ENCODE data around the gene TICRR. TPM values are rescaled to one million over a fixed set of nuclear protein-coding genes. Genes with fewer than 3 reads are reported as not detected.

Gene TICRR
- total RNA-seq, 2 donors from 2014 or later = 0.21 to 0.22 TPM

DNA sequence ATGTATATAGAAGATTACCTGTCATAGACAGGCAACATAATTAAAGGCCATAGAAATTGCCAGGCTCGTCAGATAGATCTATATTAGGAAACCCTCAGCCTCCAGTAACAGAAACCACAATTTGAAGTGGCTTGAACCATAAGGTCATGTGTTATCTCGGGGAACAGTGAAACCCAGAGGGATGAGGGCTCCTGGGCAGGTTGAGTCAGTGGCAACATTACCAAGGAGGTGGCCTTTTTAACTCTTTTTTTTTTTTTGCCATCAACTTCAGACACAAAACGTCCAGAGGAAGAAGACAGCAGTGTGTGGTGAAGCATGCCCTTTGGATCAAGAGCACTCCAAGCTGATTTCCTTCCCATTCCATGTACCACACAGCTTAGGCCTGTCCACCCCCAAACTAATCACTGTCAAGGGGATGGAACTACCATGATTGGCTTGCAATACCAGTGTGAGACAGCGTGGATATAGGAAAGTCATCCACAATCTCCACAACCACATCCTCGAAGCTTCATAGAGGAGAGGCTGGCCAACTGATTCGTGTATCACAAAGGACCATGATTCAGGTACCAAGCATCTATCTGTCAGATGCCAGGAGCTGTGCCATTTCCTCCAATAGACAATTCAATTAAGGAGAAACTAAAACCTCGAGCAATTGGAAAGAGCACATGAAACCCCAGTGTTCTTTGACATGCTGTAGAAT is 81.0 kb downstream of the TICRR start:
- Mint-ChIP-seq H3K36me3 (ENCODE audit: low read depth) (peaks cover 14% of the 10 kb centered on the region), H3K4me1 (peaks cover 9% of the 10 kb centered on the region), H3K27ac (no peak overlapping the region), H3K27me3 (peaks cover 75% of the 10 kb centered on the region), H3K4me3 (no peak overlapping the region)
- ATAC-seq = no peak
- no peak for DNase-seq
- H3K9me3 ChIP-seq (ENCODE audit: control insufficient read depth, low read length, poor library complexity, severe bottlenecking) = no peaks in the 10 kb centered on the region

- no peak overlapping the region for H3K27ac Mint-ChIP-seq
- peaks cover 14% of the 10 kb centered on the region for H3K36me3 Mint-ChIP-seq (ENCODE audit: low read depth)
- ATAC-seq = no peak
- no peaks in the 10 kb centered on the region for H3K9me3 ChIP-seq (ENCODE audit: control insufficient read depth, low read length, poor library complexity, severe bottlenecking)
- DNase-seq = no peak
- H3K4me1 Mint-ChIP-seq = peaks cover 12% of the 10 kb centered on the region
- H3K27me3 Mint-ChIP-seq = peaks cover 73% of the 10 kb centered on the region
- H3K4me3 Mint-ChIP-seq = no peak overlapping the region
Measured at GRCh38 chr15:89657686-89658200, 82.5 kb downstream of the TICRR start.

DNA sequence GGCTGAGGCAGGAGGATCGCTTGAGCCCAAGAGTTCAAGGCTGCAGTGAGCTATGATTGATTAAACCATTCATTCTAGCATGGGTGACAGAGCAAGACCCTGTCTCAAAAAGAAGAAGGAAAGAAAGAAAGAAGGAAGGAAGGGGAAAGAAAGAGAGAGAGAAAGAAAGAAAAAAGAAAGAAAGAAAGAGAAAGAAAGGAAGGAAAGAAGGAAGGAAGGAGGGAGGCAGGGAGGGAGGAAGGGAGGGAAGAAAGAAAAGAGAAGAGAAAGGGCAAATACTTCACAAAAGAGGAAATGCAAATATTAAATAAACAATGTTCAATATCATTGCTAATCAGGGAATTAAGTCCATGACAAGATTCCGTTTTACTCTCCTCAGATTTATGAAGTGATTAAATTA is 84.0 kb downstream of the TICRR start:
- no peak for ATAC-seq
- peaks cover 63% of the 10 kb centered on the region for H3K27me3 Mint-ChIP-seq
- no peak overlapping the region for H3K27ac Mint-ChIP-seq
- DNase-seq = no peak
- H3K4me1 Mint-ChIP-seq = peaks cover 7% of the 10 kb centered on the region
- peaks cover 9% of the 10 kb centered on the region for H3K36me3 Mint-ChIP-seq (ENCODE audit: low read depth)
- H3K4me3 Mint-ChIP-seq = no peak overlapping the region
- H3K9me3 ChIP-seq (ENCODE audit: control insufficient read depth, low read length, poor library complexity, severe bottlenecking) = no peaks in the 10 kb centered on the region

DNA sequence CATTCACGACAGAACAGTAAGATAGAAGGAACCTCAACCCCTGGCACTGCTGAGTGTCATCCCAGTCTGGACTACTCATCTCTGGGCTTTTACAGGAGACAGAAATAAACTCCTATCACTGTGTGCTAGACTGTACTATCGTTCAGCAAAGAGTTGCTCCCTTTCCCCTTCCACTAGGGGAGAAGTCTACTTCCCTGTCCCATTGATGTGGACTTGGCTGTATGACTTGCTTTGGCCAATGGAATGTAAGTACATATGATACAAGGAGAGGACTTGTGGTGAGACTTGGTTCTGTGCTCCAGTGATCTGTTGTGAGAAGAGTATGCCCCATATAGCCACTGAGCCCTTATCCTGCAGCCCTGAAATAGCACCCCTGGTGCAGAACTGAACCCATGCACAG is 85.3 kb downstream of the TICRR start:
- peaks cover 5% of the 10 kb centered on the region for H3K36me3 Mint-ChIP-seq (ENCODE audit: low read depth)
- ATAC-seq (no peak), DNase-seq (no peak)
- H3K27ac Mint-ChIP-seq = no peak overlapping the region
- H3K9me3 ChIP-seq (ENCODE audit: control insufficient read depth, low read length, poor library complexity, severe bottlenecking) = no peaks in the 10 kb centered on the region
- peaks cover 64% of the 10 kb centered on the region for H3K27me3 Mint-ChIP-seq
- peaks cover 6% of the 10 kb centered on the region for H3K4me1 Mint-ChIP-seq
- H3K4me3 Mint-ChIP-seq = no peak overlapping the region

- H3K27ac Mint-ChIP-seq = no peak overlapping the region
- ATAC-seq = no peak
- H3K36me3 Mint-ChIP-seq (ENCODE audit: low read depth) = peaks cover 8% of the 10 kb centered on the region
- no peaks in the 10 kb centered on the region for H3K9me3 ChIP-seq (ENCODE audit: control insufficient read depth, low read length, poor library complexity, severe bottlenecking)
- H3K27me3 Mint-ChIP-seq = peaks cover 55% of the 10 kb centered on the region
- no peak overlapping the region for H3K4me3 Mint-ChIP-seq
- DNase-seq = no peak
- peaks cover 6% of the 10 kb centered on the region for H3K4me1 Mint-ChIP-seq
Measured at GRCh38 chr15:89662893-89663626, 87.8 kb downstream of the TICRR start.

DNA sequence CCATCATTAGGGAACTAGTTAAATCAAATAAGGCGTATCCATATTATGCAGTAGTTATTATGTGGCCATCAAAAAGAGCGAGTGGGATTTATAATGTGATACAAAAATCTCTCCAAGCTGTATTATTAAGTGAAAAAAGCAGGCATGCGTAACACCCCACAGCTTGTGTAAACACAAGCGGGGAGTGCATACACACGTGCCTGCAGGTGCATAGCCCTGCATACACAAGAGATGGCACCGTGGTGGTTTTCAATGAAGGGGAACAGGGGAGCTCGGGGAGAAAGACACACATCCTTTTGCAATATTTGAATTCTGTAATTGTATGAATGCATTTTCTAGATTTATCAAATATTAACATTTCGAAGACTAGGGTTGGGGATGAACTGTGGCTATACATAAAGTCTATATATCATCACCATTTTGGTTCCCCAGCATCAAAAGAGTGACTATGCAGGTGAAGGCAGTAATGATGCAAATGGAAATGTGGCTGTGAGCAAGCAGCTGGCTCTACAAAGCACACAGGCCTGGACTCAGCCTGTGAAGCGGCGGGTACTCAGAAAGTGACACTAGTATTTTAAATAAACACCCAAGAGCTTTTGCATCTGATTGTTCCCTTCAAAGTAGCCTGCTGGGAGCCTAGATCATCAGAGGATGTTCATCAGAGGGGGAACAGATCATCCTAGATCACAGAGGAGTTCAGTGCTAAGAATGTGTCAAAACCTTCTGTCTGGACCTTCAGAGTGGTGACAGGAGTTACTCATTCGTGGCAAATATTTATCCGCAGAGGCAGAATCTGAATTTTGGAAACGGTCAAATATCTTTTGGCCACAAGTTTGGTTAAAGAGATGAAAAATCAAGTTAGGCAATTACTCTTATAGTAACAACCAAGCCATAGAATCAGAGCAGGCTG is 89.4 kb downstream of the TICRR start:
- Mint-ChIP-seq H3K4me3 (peak overlapping the region; percentile 75), H3K36me3 (ENCODE audit: low read depth) (peaks cover 5% of the 10 kb centered on the region), H3K27me3 (peaks cover 48% of the 10 kb centered on the region), H3K4me1 (peaks cover 6% of the 10 kb centered on the region), H3K27ac (no peak overlapping the region)
- ATAC-seq (no peak), DNase-seq (no peak)
- H3K9me3 ChIP-seq (ENCODE audit: control insufficient read depth, low read length, poor library complexity, severe bottlenecking) = no peaks in the 10 kb centered on the region

GRCh38 chr15:89665449-89666181 is 90.3 kb downstream of the TICRR start:
- DNase-seq (no peak), ATAC-seq (no peak)
- H3K9me3 ChIP-seq (ENCODE audit: control insufficient read depth, low read length, poor library complexity, severe bottlenecking) = no peaks in the 10 kb centered on the region
- no peak overlapping the region for H3K4me3 Mint-ChIP-seq
- no peak overlapping the region for H3K27ac Mint-ChIP-seq
- H3K36me3 Mint-ChIP-seq (ENCODE audit: low read depth) = peaks cover 3% of the 10 kb centered on the region
- H3K4me1 Mint-ChIP-seq = peaks cover 6% of the 10 kb centered on the region
- H3K27me3 Mint-ChIP-seq = peaks cover 44% of the 10 kb centered on the region

DNA sequence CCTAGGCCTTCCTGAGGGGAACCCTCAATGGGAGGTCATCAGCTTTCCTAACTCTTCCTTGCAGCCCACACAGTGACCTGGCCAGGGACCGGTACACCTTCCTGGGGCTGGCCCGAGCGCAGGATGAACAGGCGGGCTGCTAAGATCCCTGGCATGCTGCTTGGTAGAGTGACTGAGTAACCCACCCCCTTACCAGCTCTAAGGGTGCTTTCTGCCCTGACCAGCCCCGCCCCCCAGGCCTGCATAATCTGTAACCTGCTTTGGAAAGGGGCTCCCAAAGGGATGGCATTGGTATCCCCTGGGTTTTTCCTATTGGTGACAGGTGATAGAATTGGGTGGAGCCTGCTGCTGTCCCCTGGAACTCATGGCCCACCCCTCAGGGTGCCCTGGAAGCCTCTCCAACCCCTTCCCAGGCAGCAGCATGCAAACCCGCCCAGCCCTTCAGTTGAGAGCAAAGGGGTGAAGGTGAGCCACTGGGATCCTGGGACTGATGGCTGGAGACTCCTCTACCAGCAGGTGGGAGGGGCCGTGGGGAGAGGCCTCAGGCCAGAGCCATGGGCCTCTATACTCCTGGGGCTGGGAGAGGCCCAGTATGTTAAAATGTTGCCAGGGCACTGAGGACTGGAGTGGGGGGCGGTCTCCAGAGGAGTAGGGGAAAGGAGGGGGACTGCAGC is 91.1 kb downstream of the TICRR start:
- DNase-seq = no peak
- Mint-ChIP-seq H3K27ac (no peak overlapping the region), H3K27me3 (peaks cover 45% of the 10 kb centered on the region), H3K36me3 (ENCODE audit: low read depth) (peaks cover 3% of the 10 kb centered on the region), H3K4me1 (peaks cover 6% of the 10 kb centered on the region), H3K4me3 (no peak overlapping the region)
- no peaks in the 10 kb centered on the region for H3K9me3 ChIP-seq (ENCODE audit: control insufficient read depth, low read length, poor library complexity, severe bottlenecking)
- ATAC-seq = no peak

DNA sequence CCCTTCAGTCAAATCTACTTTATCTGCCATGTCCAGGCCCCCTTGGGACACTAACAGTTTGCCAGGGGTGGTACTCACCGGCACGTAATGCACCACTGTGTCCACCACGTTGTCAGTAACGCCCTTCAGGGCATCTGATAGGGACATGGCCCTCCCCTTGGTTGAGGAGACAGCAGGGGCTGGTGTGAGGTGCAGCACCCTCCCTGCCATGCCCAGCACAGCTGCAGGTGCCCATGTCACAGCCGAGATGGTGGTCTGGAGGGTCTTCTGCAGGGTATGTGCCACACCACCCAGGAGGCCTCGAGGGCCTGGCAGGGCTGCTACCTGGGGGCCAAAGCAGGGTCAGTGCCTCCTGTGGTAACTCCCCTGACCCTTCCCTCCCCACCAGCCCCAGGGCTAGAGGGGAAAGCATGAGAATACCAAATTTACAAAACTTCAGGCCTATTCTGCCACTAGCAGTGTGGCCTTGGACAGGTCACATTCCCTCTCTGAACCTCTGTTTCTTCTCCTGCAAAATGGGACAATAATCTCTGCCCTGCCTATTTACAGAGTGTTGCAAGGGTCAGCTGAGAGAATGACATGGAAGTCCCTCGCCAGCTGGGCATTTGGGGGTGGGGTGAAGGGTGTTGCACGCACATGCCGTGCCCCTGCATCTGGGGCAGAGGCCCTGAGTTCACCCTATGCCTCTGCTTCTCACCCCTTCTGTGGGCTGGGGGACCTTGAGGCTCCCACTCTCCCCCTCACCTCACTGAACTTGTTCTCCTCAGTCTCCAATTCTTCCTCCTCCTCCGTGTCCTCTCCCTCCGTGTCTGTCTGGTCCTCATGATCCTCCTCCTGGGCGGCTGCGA is 91.8 kb downstream of the TICRR start:
- no peak overlapping the region for H3K27ac Mint-ChIP-seq
- no peak for DNase-seq
- H3K27me3 Mint-ChIP-seq = peaks cover 43% of the 10 kb centered on the region
- H3K36me3 Mint-ChIP-seq (ENCODE audit: low read depth) = peaks cover 3% of the 10 kb centered on the region
- H3K9me3 ChIP-seq (ENCODE audit: control insufficient read depth, low read length, poor library complexity, severe bottlenecking) = no peaks in the 10 kb centered on the region
- no peak for ATAC-seq
- peaks cover 6% of the 10 kb centered on the region for H3K4me1 Mint-ChIP-seq
- H3K4me3 Mint-ChIP-seq = peak overlapping the region; percentile 55

GRCh38 chr15:89667706-89667960 is 92.4 kb downstream of the TICRR start:
- DNase-seq = no peak
- no peak for ATAC-seq
- H3K27me3 Mint-ChIP-seq = peaks cover 39% of the 10 kb centered on the region

DNA sequence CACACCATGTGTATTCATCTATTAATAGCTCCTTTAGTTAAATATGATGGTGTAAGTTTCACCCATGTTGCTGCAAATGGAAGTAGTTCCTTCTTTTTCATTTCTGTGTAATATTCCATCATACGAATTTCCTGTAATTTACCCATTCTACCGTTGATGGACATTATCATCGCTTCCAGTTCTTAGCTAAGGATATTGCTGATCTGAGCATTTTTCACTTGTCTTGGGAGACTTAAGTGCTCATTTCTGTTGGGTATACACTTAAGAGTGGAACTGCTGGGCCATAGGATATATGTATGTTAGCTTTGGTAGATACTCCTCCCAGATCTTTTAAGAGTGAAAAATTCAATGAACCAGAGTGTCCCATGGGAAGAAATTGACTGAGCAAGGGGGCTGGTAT is 92.9 kb downstream of the TICRR start:
- H3K4me1 Mint-ChIP-seq = peaks cover 4% of the 10 kb centered on the region
- peaks cover 39% of the 10 kb centered on the region for H3K27me3 Mint-ChIP-seq
- H3K4me3 Mint-ChIP-seq = no peak overlapping the region
- H3K27ac Mint-ChIP-seq = no peak overlapping the region
- peaks cover 3% of the 10 kb centered on the region for H3K36me3 Mint-ChIP-seq (ENCODE audit: low read depth)
- no peaks in the 10 kb centered on the region for H3K9me3 ChIP-seq (ENCODE audit: control insufficient read depth, low read length, poor library complexity, severe bottlenecking)
- ATAC-seq = no peak
- DNase-seq = no peak

More at GRCh38 chr15:89667706-89667960, 92.4 kb downstream of the TICRR start:
- Mint-ChIP-seq H3K36me3 (ENCODE audit: low read depth) (peaks cover 3% of the 10 kb centered on the region), H3K4me1 (peaks cover 4% of the 10 kb centered on the region), H3K4me3 (peak overlapping the region; percentile 55), H3K27ac (no peak overlapping the region)
- no peaks in the 10 kb centered on the region for H3K9me3 ChIP-seq (ENCODE audit: control insufficient read depth, low read length, poor library complexity, severe bottlenecking)
